K562 (cell line): Measurements from ENCODE around the gene SLC27A4. TPM values are rescaled to one million over a fixed set of nuclear protein-coding genes. Genes with fewer than 3 reads are reported as not detected.

ENCODE experiments used
- EZH2 ChIP-seq: IDR thresholded peaks from 2 replicates; pipeline ENCODE4 v1.6.1; 2012; ENCODE audit warnings: low read depth, mild to moderate bottlenecking, inconsistent platforms, low read length, borderline replicate concordance
- FOXK1 ChIP-seq: sonication (generic); formaldehyde crosslinking; IDR thresholded peaks from 2 replicates; pipeline ENCODE4 v1.8.0; 2022; ENCODE audit warnings: missing genetic modification reagents, mild to moderate bottlenecking, borderline replicate concordance
- HIVEP1 ChIP-seq: fragments of 250-450 bp; sonication (Bioruptor Pico); IDR thresholded peaks from 2 replicates; pipeline ENCODE4 v1.4.0; 2020; ENCODE audit warnings: mild to moderate bottlenecking
- ILF3 ChIP-seq: fragments of 450-650 bp; IDR thresholded peaks from 2 replicates; pipeline ENCODE4 v1.6.1; 2018; ENCODE audit warnings: antibody characterized with exemption, mild to moderate bottlenecking, moderate library complexity, borderline replicate concordance
- MLLT1 ChIP-seq, 2 experiments: fragments of 450-650 bp; IDR thresholded peaks; 2 replicates each; pipeline ENCODE4 v1.6.1; 2016
- PBX2 ChIP-seq, 2 experiments: IDR thresholded peaks in 1 of 2; conservative IDR thresholded peaks in 1 of 2; 2 replicates each; pipeline ENCODE4 v1.6.1; 2016; ENCODE audit warnings: low read depth in 2 of 2, mild to moderate bottlenecking in 1 of 2, missing compliant biosample characterization in 1 of 2, missing genetic modification characterization in 1 of 2, moderate library complexity in 1 of 2
- RBM39 ChIP-seq: fragments of 200-400 bp; formaldehyde crosslinking; optimal IDR thresholded peaks from 2 replicates; pipeline ENCODE3; 2018; ENCODE audit warnings: low read depth, low read length
- SETDB1 ChIP-seq: IDR thresholded peaks from one replicate; pipeline ENCODE4 v1.6.1; 2012; ENCODE audit warnings: low read length, control low read depth, inconsistent platforms
- SIN3B ChIP-seq: fragments of 450-650 bp; IDR thresholded peaks from 2 replicates; pipeline ENCODE4 v1.6.1; 2017; ENCODE audit warnings: low read depth, mild to moderate bottlenecking, moderate library complexity
- SPI1 ChIP-seq: IDR thresholded peaks from 2 replicates; pipeline ENCODE4 v1.6.1; 2011; ENCODE audit warnings: low read depth, low read length, control low read depth, borderline replicate concordance
- SREBF1 ChIP-seq: fragments of 150-350 bp; IDR thresholded peaks from 2 replicates; pipeline ENCODE4 v1.6.1; 2014; ENCODE audit warnings: antibody characterized with exemption, low read depth, low read length, borderline replicate concordance
- TRIM28 ChIP-seq: fragments of 450-650 bp; IDR thresholded peaks from 2 replicates; pipeline ENCODE4 v1.6.1; 2017
- WHSC1 ChIP-seq: IDR thresholded peaks from one replicate; pipeline ENCODE4 v1.6.1; 2012; ENCODE audit warnings: low read length, control low read depth, inconsistent platforms
- XRCC5 ChIP-seq: fragments of 200-400 bp; formaldehyde crosslinking; IDR thresholded peaks from 2 replicates; pipeline ENCODE4 v1.6.1; 2017; ENCODE audit warnings: low read depth, mild to moderate bottlenecking, low read length
- ZNF347 ChIP-seq: fragments of 450-650 bp; formaldehyde crosslinking; IDR thresholded peaks from 2 replicates; pipeline ENCODE4 v1.4.0; 2020; ENCODE audit warnings: low read depth, mild to moderate bottlenecking, moderate library complexity
- ZNF512 ChIP-seq: IDR thresholded peaks from 2 replicates; pipeline ENCODE4 v1.6.1; 2016; ENCODE audit warnings: missing genetic modification characterization, missing compliant biosample characterization
- ZNF518B ChIP-seq: fragments of 250-450 bp; sonication (Bioruptor Pico); IDR thresholded peaks from 2 replicates; pipeline ENCODE4 v1.5.0; 2021; ENCODE audit warnings: mild to moderate bottlenecking, moderate library complexity
- ZNF695 ChIP-seq: fragments of 450-650 bp; formaldehyde crosslinking; IDR thresholded peaks from 2 replicates; pipeline ENCODE4 v1.4.0; 2020; ENCODE audit warnings: mild to moderate bottlenecking, moderate library complexity
- polyA plus RNA-seq, 8 experiments: library from polyadenylated mRNA; depleted of rRNA in 4 of 8; stranded (reverse) in 5 of 8; unstranded in 3 of 8; fragments of >200 nt; fragmentation: Nextera tagmentation in 2 of 8; fragmentation: Illumina TruSeq in 1 of 8; extraction: Ambion mirVana in 2 of 8; extraction: Trizol in 1 of 8; gene quantifications; 2 replicates each; pipeline versions ENCODE4 v1.2.1 to v1.2.3, GENCODE V29; 2011 to 2014; ENCODE audit warnings: inconsistent platforms in 1 of 8, missing spikeins in 1 of 8
- total RNA-seq, 7 experiments: library from RNA; depleted of rRNA in 6 of 7; stranded (reverse); fragments of >200 nt in 6 of 7; fragmentation: Illumina TruSeq in 2 of 7; extraction: Trizol in 2 of 7; gene quantifications; 2 replicates each; pipeline versions ENCODE4 v1.2.1 to v1.2.3, GENCODE V29; 2011 to 2021; ENCODE audit warnings: low replicate concordance in 1 of 7

The SLC27A4 gene
- total and polyA plus RNA-seq, 9 of the 15 experiments (the other 6 are each of a cell fraction or from before 2014, with no cell fraction given), result 0.25 to 35.7 (median 14.0) TPM

- no peak for TF ChIP-seq WHSC1
- TF ChIP-seq SIN3B, result peak; percentile 99
- TF ChIP-seq FOXK1 (CRISPR knock-in tag), result no peak
- no peak for TF ChIP-seq ZNF518B (CRISPR knock-in tag)
- TF ChIP-seq XRCC5, result no peak
- peak; percentile 25; the same call in 1 of the 2 replicates for TF ChIP-seq SPI1
- no peak for TF ChIP-seq EZH2
- TF ChIP-seq HIVEP1 (CRISPR knock-in tag), result no peak
- TF ChIP-seq SREBF1, result no peak
- TF ChIP-seq PBX2 (CRISPR knock-in tag; IDR thresholded peaks at IDR 0.05; ENCODE audit: low read depth), result no peak
- TF ChIP-seq PBX2 (tag; conservative IDR thresholded peaks at IDR 0.05; ENCODE audit: low read depth), result no peak
- TF ChIP-seq RBM39, result no peak
- TF ChIP-seq TRIM28, result no peak
- no peak for TF ChIP-seq ZNF695 (CRISPR knock-in tag)
- no peak for TF ChIP-seq SETDB1
- TF ChIP-seq MLLT1 (IDR thresholded peaks at IDR 0.05), result no peak; a peak in 1 of 4 replicates
- no peak for TF ChIP-seq ZNF347 (CRISPR knock-in tag)
- no peak for TF ChIP-seq ZNF512
- no peak for TF ChIP-seq ILF3
Measured at GRCh38 chr9:128370752-128371629, 30.7 kb downstream of the SLC27A4 start, which contains the start of gene URM1 (continued).
